GM18868 (cell line): ENCODE data around the gene ADAM17.

Experiments
- ATAC-seq: cut with Tn5 transposase; IDR thresholded peaks from one replicate; pipeline ENCODE4 v1.9.1; 2021; ENCODE audit warnings: mild to moderate bottlenecking, moderate library complexity; ENCODE audit not compliant: unreplicated experiment

ADAM17 gene

DNA sequence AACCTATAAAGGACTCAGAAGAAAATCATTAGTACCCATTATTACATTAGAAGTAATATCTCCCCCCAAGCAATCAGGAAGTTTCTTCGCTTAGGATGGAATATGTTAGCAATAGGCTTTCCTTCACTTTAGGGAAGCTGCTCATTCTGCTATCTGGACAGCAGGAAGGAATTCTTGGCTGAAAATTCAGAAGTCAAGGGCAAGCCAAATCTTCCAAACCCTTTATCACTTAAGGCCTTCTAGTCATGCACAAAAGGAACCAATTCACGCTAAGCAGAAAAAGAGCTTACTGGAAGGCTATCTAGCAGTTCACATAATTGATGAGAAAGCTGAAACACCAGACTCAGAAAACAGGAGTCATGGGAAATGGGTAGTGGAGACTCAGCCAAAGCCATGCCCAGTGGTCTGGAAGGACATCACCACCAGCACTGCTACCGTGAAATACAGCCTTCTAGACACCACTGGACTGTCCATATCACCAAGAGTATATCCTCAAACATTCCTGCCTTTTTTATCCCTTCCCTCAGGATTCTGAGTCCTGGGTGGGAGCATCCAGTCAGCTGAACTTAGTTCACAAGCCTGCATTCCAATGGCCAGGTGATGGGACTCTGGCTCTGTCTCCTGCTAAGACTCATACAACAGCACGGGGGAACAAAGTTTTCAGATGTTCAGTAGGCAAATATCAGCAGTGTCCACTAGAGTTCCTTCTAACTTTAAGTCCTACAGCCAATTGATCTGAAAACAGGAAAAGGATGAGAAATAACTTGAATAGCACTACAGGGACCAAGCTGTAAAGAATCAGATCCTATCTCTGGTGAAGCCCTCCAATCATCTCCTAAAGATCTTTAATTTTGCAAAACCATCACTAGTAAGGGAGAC lies 14.8 kb upstream of the ADAM17 start:
- ATAC-seq: no peak

DNA sequence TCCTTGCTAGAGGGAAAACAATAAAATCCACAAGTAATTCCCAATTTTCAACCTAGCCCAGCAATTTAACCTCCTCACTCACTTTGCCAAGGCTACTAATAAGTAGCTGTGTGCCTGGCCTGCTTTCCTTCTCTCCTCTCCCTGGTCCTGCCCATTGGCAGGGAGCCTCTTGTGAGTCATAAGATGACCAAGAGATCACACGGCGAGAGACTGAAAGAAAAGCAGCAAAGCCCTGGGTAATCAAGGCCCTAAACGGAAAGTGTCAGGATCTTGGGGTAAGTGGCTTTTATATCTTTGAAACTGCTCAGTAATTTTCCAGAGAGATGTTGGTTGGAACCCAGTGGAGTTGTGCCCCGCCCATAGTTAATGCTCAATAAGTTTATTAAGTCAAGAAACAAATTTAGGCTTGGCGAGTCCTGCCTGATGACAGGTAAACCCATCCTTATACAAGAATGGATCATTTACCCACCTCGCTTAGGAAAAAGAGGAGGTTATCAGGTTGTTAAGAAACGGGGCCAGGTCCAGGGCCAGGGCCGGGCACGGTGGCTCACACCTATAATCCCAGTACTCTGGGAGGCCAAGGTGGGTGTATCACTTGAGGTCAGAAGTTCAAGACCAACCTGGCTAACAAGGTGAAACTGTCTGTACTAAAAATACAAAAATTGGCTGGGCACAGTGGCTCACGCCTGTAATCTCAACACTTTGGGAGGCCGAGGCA lies 10.0 kb upstream of the ADAM17 start:
- no peak for ATAC-seq

DNA sequence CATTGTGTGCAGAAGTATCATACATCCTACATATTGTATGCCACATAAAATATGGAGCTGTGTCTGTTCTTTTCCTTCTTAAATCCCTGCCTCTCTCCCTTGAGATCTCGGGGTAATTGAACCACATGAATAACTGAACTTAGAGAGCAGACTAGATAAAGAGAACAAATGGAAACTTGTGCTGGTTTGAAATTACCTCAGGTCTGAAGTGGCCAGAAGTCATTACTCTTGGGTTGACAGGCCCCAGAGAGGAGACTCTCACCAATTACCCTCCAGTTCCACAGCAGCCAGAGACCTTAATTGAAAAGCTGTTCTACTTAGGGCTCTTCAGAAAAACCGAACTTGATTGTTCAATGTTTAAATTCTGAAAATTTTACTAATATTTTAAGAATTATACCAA lies 5.0 kb upstream of the ADAM17 start:
- ATAC-seq: no peak

DNA sequence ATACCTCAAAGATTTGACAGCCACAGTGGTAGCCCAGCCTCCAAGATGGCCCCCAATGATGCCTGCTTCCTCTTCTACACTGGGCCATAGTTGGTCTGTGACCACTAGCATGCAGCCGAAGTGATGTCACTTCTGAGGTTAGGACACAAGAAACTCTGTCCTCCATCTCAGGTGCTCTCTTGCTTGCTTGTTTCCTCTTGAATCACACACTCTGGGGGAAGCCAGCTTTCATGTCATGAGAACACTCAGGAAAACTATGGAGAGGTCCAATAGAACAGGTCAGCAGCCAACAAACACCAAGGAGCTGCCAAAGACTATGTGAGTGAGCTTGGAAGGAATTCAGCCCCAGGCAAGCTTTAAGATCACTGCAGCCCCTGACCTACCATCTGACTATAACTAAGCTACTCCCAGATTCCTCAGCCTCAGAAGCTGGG lies 3.3 kb upstream of the ADAM17 start:
- ATAC-seq: no peak

DNA sequence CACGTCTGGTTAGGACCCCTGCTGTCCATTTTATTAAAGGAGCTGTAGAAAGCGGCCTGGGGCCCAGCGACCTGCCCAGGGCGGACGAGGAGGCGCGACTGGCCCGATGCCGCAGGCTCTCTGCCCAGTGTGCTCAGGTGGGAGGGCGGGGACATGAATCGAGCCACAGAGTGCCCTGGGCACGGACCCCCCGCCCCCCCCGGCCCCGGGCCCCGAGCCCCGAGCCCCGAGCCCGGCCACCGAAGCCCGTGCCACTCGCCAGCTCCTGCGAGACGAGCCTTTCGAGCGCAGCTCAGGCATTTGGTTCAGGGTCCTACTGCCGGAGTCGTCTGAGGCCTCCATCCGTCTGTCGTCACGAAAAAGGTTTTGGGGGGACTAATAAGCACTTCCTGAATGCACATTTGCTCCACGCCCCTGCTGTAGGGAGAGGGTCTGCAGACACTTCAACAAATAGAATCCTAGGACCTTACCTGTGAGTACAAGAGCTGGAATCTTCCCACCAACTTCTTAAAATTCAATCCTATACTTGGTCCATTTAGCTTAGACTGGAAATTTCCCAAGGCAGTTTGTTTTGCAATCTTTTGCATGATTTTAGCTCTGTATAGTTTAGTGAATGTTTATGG lies 602 bp upstream of the ADAM17 start:
- ATAC-seq: peak; percentile 13

DNA sequence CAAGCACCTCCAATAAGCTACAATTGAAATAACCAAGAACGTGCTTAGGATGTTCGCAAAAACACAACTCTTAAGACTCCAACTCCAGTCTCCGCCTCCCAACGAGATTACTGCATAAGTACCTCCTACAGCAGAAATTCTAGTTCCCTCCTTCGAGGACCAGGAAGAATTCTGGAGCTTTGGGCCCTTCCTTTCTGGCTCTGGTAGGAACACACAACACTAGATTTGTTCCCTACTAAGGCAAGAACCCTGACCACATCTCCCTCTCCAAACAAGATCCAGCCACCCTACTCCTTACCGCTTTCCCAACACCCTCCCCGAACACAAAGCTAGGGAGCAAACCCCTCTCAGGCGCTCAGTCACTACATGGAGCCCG lies 721 bp downstream of the ADAM17 start:
- ATAC-seq: no peak

DNA sequence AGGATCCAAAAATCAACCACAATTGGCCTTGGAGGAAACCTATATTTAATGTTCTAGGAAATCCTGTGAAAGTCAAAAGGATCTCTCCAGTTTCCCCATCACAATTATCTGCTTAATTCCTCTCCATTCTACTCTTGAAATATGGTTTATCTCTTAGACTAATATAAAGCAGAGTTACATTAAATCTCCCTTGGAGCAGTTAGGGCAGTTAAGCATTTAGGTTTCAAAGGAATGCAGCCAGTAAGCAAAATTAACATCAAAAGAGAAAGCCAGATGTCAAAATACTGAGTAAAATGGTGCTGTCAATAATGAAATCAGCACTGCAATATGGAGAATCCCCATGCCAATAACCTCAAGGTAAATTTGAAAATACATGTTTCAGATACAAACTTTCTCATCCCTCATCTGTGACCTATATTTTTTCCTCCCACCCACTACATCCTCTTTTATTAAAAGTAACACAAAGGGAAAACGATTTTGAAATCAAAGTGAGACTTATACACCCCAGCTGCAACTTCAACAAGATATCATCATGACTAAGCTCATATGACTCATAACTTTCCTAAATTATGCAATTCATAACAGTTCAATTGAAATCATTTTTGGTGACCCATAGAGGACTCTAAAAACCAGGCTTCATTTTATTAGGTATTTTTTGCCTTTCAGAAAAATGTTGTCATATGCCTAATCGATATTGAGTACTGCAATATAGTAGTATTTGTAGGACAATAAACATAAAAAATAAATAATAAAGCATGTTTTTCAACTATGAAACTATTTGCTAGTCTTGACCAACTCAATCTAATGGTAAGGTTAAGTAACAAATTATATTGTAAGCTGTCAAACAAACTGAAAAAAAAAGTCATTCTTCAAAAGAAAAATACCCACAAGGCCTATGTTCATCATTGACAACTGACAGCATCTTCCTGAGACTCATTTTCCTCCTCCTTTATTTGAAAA lies 3.1 kb downstream of the ADAM17 start:
- ATAC-seq: peak; percentile 11

DNA sequence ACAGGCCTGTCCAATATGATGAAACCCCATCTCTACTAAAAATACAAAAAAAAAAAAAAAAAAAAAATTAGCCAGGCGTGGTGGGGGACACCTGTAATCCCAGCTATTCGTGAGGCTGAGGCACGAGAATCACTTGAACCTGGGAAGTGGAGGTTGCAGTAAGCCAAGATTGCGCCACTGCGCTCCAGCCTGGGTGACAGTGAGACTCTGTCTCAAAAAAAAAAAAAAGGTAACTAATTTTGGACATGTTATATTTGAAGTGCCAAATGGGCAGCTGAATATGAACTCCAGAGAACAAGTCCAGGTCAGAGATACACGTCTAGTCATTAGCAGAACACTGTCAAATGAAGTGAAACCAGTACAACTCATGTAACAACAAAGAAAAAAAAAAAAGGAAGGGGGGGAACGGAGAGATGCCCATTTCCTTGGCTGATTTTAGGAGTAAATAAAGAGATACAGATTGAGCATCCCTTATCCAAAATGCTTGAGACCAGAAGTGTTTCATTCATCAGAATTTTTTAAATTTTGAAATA lies 4.7 kb downstream of the ADAM17 start:
- peak; percentile 14 for ATAC-seq

DNA sequence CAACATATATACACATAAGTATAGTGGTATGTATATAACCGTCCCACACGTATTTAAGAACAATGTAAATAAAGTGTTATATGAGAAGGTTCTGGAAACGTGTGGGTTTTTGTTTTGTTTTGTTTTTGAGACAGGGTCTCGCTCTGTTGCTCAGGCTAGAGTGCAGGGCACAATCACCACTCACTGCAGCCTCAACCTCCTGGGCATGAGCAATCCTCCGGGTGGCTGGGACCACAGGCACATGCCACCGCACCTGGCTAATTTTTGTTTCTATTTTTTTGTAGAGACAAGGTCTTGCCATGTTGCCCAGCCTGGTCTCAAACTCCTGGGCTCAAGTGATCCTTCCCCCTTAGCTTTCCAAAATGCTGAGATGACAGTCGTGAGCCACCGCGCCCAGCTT lies 6.2 kb downstream of the ADAM17 start:
- peak; percentile 25 for ATAC-seq

DNA sequence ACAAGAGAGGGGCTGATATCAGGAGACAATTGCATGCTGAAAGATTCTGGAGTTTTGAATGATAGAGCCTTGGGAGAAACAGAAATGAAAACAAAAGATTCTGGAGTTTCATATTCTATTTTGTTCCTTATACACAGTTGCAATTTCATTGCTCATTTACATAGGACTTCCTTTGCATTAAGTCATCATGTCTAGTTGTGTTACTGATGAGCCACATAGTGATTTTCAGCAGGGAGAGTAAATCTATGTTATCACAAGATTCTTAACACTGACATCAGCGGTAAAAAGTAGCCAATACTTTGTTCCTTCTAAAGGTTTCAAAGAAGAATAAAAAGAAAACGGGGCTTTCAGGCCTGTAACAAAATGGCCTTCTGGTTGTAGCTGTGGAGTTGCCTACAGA lies 7.1 kb downstream of the ADAM17 start:
- peak; percentile 44 for ATAC-seq

DNA sequence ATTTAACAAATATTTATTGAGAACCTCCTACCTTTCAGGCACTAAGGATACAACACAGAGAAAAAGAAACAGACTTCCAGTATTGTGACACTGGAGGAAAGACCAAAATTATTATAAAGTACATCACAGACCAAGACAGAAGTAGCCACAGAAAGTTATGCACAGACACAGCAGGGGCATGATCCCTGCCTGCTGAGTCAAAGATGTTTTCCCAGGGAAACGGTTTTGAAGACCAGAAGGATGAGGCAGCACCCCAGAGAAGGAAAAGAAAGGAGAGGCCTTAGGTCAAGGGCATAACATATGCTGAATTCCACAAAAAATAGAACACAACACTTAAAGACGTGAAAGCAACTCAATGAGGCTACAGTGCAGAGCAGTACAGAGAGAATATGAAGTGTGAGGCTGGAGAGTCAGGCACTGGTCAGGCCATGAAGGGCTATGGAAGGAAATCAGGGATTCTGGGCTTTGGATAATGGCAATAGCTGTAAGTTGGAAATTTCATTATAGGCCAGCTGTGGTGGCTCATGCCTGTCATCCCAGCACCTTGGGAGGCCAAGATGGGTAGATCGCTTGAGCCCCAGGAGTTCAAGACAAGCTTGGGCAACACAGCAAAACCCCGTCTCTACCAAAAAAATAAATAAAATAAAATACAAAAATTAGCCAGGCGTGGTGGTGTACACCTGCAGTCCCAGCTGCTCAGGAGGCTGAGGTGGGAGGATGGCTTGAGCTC lies 8.2 kb downstream of the ADAM17 start:
- no peak for ATAC-seq

DNA sequence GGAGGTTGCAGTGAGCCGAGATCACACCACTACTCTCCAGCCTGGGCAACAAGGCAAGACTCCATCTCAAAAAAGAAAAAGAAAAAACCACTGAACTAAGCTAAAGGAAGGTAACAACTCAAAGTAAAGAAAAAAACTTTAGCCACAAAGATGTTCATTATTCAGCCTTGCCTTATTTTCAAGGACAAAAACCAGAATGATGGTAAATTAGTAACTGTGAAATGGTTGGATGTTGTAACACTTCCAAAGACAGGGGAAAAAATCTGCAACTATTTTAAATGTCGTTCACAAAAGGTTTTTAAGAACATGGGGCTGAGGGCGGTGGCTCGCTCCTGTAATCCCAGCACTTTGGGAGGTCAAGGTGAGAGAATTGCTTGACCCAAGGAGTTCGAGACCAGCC lies 10.1 kb downstream of the ADAM17 start:
- no peak for ATAC-seq

DNA sequence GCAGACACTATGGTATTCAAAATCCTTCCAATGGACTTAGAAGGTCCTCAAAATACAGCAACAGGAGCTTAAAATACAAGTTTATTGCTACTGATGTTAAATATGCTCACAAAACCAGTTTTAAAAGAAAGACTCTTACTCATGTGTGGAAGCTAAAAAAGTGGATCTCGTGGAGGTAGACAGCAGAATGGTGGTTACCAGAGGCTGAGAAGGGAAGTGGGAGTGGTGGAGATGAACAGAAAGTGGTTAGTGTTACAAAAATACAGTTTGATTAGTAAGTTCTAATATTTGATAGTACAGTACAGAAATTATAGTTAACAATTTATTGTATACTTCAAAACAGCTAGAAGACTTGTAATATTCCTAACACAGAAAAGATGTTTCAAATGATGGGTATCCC lies 12.1 kb downstream of the ADAM17 start:
- ATAC-seq: no peak

DNA sequence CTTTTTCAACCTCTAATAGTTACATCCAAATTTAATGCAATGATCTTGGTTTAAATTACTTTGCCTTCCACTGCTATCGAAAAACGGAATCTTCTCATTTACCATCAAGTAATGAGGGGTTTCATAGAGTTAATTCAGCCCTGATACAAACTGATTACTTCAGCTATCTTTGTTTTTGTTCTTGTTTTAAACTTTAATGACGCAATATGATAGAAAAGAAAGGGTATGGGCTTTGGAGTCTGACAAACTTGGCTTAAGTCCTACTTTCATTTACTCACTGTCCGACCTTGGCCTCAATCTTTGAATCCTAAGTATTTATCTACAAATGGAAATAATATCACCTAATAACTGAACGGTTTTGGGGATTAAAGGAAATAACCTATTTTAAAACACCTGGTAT lies 16.1 kb downstream of the ADAM17 start:
- ATAC-seq: no peak

DNA sequence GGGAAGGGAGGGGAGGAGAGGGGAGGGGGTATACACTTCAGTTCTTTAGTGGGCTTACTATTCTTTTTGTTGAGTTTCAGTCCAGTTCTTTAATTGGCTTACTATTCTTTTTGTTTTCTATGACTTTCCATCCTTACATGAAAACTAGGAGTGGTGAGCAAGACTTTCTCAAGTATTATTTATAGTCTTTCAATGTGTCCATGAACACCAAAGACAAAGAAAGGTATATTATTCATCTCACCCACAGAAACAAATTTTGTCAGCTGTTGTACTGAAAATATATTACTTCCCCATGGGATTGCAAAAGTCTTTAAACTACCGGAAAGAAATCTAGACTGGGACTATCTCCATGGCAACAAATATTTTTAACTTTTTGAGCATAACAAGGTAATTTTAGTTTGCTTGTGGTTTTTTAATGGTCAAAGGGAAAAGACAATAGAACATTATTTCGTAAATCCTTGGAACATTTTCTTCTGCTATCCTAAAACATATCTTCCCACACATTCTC lies 17.6 kb downstream of the ADAM17 start:
- no peak for ATAC-seq

DNA sequence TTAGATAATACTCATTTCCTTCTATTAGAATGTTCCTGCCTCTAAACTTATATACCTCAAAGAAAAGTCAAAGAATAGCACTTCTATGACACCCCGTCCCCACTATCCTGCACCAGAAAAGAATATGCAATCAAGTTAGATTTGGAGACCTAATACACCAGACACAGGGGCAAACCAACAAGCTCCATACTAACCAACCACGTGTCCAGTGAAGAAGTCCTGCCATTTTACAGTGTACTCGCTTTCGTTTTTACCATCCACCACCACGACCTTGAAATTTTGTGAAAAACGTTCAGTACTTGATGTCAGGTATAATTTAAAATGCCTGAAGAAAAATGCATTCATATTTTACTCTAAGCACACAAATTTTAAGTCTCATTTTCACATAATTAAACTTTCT lies 19.1 kb downstream of the ADAM17 start:
- no peak for ATAC-seq

DNA sequence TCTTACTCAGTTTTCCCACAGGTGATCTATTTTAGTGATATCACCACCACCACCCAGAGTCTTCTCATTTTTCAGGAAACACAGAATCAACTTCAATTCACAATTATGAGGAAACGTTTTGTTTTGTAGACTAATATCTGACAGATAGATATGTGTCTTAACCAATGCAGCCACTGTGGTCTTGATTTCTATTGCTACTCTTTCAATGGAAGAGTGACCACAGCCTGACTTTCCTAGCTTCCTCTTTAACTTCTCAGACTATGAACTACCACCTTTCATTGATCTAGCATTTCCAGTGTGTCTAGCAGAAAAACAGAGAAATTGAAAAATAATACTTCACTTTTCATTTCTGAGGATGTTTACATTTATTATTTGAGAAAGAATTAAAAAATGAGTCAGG lies 20.5 kb downstream of the ADAM17 start:
- ATAC-seq: peak; percentile 57

DNA sequence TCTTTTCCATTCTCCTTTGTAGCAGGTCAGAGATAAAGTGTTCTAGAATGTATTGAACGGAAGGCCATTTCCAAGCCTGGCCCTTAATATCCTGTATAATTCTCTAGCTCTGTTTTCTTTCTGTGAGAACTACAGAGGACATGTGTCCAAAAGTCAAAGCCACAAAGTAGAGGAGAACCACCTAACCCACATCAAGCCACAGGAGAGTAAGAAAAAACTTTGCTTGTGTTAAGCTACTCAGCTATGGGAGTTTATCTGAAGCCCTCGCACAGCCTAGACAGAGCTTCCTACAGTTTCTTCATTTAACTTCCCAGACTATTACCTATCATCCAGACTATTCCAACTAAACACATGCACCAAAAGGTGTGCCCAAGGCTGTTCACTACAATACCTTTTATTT lies 22.0 kb downstream of the ADAM17 start:
- no peak for ATAC-seq

DNA sequence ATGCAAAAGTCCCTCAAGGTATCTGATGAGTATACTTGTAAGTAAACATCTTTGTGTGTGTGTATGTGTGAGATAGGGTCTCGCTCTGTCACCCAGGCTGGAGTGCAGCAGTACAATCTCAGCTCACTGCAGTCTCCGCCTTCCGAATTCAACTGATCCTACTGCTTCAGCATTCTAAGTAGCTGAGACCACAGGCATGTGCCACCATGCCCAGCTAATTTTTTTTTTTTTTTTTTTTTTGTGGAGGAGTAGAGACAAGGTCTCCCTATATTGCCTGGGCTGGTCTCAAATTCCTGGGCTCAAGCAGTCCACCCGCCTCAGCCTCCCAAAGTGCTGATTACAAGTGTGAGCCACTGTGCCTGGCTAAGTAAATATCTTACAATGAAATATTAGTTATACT lies 23.2 kb downstream of the ADAM17 start:
- no peak for ATAC-seq
